GM12892 (cell line): ENCODE data around the gene HYAL3.

ENCODE experiments used
- POLR2A ChIP-seq: IDR thresholded peaks from 2 replicates; pipeline ENCODE4 v1.6.1; 2011; ENCODE audit warnings: low read depth, low read length, control low read depth
- POLR2AphosphoS5 ChIP-seq: IDR thresholded peaks from 2 replicates; pipeline ENCODE4 v1.6.1; 2011; ENCODE audit warnings: low read depth, low read length, control low read depth
- TAF1 ChIP-seq: IDR thresholded peaks from 2 replicates; pipeline ENCODE4 v1.6.1; 2011; ENCODE audit warnings: low read depth, mild to moderate bottlenecking, control low read depth, low read length, borderline replicate concordance

DNA sequence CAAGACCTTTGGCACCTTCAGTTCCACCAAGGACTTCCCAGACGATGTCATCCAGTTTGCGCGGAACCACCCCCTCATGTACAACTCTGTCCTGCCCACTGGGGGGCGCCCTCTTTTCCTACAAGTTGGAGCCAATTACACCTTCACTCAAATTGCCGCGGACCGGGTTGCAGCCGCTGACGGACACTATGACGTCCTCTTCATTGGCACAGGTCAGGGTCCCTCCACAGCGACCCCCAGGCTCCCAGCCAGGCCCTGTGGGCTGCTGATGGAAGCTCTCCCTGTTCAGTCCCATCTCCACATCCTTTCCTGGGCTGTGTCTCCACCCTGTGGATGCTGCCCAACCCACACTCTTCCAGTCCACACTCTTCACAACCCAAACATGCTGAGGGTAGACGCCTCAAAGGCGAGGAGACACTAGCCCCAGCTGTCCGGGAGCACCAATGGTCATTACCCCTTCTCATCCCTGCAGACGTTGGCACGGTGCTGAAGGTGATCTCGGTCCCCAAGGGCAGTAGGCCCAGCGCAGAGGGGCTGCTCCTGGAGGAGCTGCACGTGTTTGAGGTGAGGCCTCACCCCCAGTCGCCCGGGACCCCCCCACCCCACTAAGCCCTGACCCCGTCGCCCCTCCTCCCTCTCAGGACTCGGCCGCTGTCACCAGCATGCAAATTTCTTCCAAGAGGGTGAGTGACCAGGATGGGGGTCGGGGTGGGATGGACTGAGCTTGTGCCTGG, 24.7 kb downstream of the HYAL3 start:
- TF ChIP-seq POLR2AphosphoS5 (no peak), TAF1 (no peak), POLR2A (no peak)
